ENCODE data around the gene RALGAPA2.

RALGAPA2 gene

GRCh38 chr20:20454850-20455627 is 257.4 kb downstream of the RALGAPA2 start:
- no peak overlapping the region for H3K4me3 ChIP-seq (ENCODE audit: extremely low read depth, insufficient read depth, low read length, poor library complexity, severe bottlenecking)
- 90 to 92% methylated on average over 20 of the region's 21 CpGs for WGBS, 2 experiments (ENCODE audit: insufficient coverage in 2 of 2)
- H3K9me3 ChIP-seq (ENCODE audit: control insufficient read depth, low read length) = no peaks in the 10 kb centered on the region

DNA sequence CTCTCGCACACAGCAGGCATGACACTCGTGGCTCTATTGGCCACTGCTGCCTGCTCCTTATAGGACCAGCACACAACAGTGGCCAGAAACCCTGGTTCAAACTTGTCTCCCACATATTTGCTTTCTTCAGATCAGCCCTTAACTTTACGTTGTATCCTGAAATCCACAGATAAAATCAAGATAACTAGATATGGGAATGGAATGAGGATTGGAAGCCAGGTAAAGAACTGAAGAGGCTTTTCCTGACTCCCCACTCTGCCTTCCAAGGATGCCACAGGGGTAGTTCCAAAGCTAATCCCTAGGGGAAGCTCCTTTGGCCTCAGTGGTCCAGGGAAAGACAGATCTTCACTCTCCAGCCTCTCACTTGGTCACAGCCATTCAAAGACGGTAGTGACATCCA is 258.1 kb downstream of the RALGAPA2 start:
- no peaks in the 10 kb centered on the region for H3K9me3 ChIP-seq (ENCODE audit: control insufficient read depth, low read length)
- H3K4me1 ChIP-seq (ENCODE audit: control insufficient read depth, insufficient read depth, low read length, poor library complexity, severe bottlenecking) = no peaks in the 10 kb centered on the region
- 92 to 100% methylated on average over 1 to 2 of the region's 4 CpGs for WGBS, 2 experiments (ENCODE audit: insufficient coverage in 2 of 2)
- H3K4me3 ChIP-seq (ENCODE audit: extremely low read depth, insufficient read depth, low read length, poor library complexity, severe bottlenecking) = no peak overlapping the region
- no peaks in the 10 kb centered on the region for H3K36me3 ChIP-seq (ENCODE audit: control insufficient read depth, insufficient read depth, low read length)
- no peak overlapping the region for H3K27ac ChIP-seq (ENCODE audit: low read depth, low read length, severe bottlenecking)

More at GRCh38 chr20:20454850-20455627, 257.4 kb downstream of the RALGAPA2 start:
- H3K4me1 ChIP-seq (ENCODE audit: control insufficient read depth, insufficient read depth, low read length, poor library complexity, severe bottlenecking) = no peaks in the 10 kb centered on the region
- no peak overlapping the region for H3K27ac ChIP-seq (ENCODE audit: low read depth, low read length, severe bottlenecking)
- H3K36me3 ChIP-seq (ENCODE audit: control insufficient read depth, insufficient read depth, low read length) = no peaks in the 10 kb centered on the region

GRCh38 chr20:20452254-20452676 is 260.2 kb downstream of the RALGAPA2 start:
- Histone ChIP-seq H3K36me3 (ENCODE audit: control insufficient read depth, insufficient read depth, low read length) (no peaks in the 10 kb centered on the region), H3K9me3 (ENCODE audit: control insufficient read depth, low read length) (no peaks in the 10 kb centered on the region), H3K4me1 (ENCODE audit: control insufficient read depth, insufficient read depth, low read length, poor library complexity, severe bottlenecking) (no peaks in the 10 kb centered on the region), H3K4me3 (ENCODE audit: extremely low read depth, insufficient read depth, low read length, poor library complexity, severe bottlenecking) (no peak overlapping the region), H3K27ac (ENCODE audit: low read depth, low read length, severe bottlenecking) (no peak overlapping the region)
- WGBS, 2 experiments (ENCODE audit: insufficient coverage in 2 of 2) = 7 to 10% methylated on average over 18 to 19 of the region's 19 CpGs

DNA sequence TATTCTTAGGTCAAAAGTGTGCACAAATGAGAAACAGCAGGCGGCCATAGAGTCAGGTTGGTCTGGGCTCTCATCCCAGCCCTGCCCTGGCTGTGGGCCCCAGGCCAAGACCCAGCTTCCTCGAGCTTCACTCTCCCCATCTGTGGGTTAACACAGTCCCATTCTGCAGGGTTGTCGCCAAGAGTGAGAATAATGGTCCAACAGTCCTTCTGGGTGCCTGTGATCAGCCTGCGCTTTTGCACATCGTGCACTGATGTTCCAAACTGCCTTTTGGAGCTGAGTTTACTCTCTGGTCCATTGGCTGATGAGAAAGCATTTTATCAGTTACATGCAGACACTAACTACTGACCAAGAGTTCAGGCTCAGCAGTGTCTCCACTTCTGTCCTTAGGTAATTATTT is 261.9 kb downstream of the RALGAPA2 start:
- 92 to 98% methylated on average over 5 of the region's 5 CpGs for WGBS, 2 experiments (ENCODE audit: insufficient coverage in 2 of 2)
- H3K4me1 ChIP-seq (ENCODE audit: control insufficient read depth, insufficient read depth, low read length, poor library complexity, severe bottlenecking) = no peaks in the 10 kb centered on the region
- no peaks in the 10 kb centered on the region for H3K36me3 ChIP-seq (ENCODE audit: control insufficient read depth, insufficient read depth, low read length)
- H3K4me3 ChIP-seq (ENCODE audit: extremely low read depth, insufficient read depth, low read length, poor library complexity, severe bottlenecking) = no peak overlapping the region
- no peaks in the 10 kb centered on the region for H3K9me3 ChIP-seq (ENCODE audit: control insufficient read depth, low read length)
- no peak overlapping the region for H3K27ac ChIP-seq (ENCODE audit: low read depth, low read length, severe bottlenecking)

GRCh38 chr20:20448881-20449280 is 263.6 kb downstream of the RALGAPA2 start:
- 90 to 95% methylated on average over 3 to 6 of the region's 6 CpGs for WGBS, 2 experiments (ENCODE audit: insufficient coverage in 2 of 2)

GRCh38 chr20:20447196-20447595 is 265.2 kb downstream of the RALGAPA2 start:
- H3K4me3 ChIP-seq (ENCODE audit: extremely low read depth, insufficient read depth, low read length, poor library complexity, severe bottlenecking) = no peak overlapping the region
- H3K9me3 ChIP-seq (ENCODE audit: control insufficient read depth, low read length) = no peaks in the 10 kb centered on the region
- H3K36me3 ChIP-seq (ENCODE audit: control insufficient read depth, insufficient read depth, low read length) = no peaks in the 10 kb centered on the region
- H3K27ac ChIP-seq (ENCODE audit: low read depth, low read length, severe bottlenecking) = no peak overlapping the region
- H3K4me1 ChIP-seq (ENCODE audit: control insufficient read depth, insufficient read depth, low read length, poor library complexity, severe bottlenecking) = no peaks in the 10 kb centered on the region
- WGBS, 2 experiments (ENCODE audit: insufficient coverage in 2 of 2) = 100% methylated on average over 1 of the region's 2 CpGs

More at GRCh38 chr20:20448881-20449280, 263.6 kb downstream of the RALGAPA2 start:
- Histone ChIP-seq H3K9me3 (ENCODE audit: control insufficient read depth, low read length) (no peaks in the 10 kb centered on the region), H3K36me3 (ENCODE audit: control insufficient read depth, insufficient read depth, low read length) (no peaks in the 10 kb centered on the region), H3K4me1 (ENCODE audit: control insufficient read depth, insufficient read depth, low read length, poor library complexity, severe bottlenecking) (no peaks in the 10 kb centered on the region), H3K27ac (ENCODE audit: low read depth, low read length, severe bottlenecking) (no peak overlapping the region), H3K4me3 (ENCODE audit: extremely low read depth, insufficient read depth, low read length, poor library complexity, severe bottlenecking) (no peak overlapping the region)

DNA sequence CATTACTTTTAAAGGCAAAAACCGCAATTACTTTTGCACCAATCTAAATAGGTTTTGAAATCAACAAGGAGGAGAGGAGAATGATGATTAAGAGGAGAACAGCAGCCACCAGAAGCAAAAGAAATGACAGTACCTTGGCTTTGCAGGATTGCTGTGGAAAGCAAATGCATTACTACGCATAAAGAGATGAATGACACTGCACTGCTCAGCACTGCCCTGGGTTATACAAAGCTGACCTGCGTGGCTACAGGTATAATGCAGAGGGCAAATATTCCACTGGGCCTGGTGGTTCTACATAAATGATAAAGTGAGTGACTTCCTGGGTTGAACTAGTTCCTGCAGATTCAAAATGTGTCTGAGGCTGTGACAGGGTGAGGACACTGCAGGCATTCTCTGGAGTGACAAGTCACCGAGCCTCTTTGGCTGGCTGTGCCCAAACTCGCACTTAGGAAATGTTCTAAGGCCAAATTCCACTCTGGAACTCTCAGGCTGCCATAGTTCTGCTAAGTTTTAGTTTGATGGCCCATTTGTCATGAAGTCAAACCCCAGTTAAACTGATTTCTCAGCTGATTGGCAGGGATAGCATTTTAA is 265.9 kb downstream of the RALGAPA2 start:
- H3K4me3 ChIP-seq (ENCODE audit: extremely low read depth, insufficient read depth, low read length, poor library complexity, severe bottlenecking) = no peak overlapping the region
- H3K27ac ChIP-seq (ENCODE audit: low read depth, low read length, severe bottlenecking) = no peak overlapping the region
- no peaks in the 10 kb centered on the region for H3K36me3 ChIP-seq (ENCODE audit: control insufficient read depth, insufficient read depth, low read length)
- no peaks in the 10 kb centered on the region for H3K4me1 ChIP-seq (ENCODE audit: control insufficient read depth, insufficient read depth, low read length, poor library complexity, severe bottlenecking)
- 86 to 94% methylated on average over 4 of the region's 5 CpGs for WGBS, 2 experiments (ENCODE audit: insufficient coverage in 2 of 2)
- no peaks in the 10 kb centered on the region for H3K9me3 ChIP-seq (ENCODE audit: control insufficient read depth, low read length)

- no peak overlapping the region for H3K27ac ChIP-seq (ENCODE audit: low read depth, low read length, severe bottlenecking)
- H3K36me3 ChIP-seq (ENCODE audit: control insufficient read depth, insufficient read depth, low read length) = no peaks in the 10 kb centered on the region
- H3K4me3 ChIP-seq (ENCODE audit: extremely low read depth, insufficient read depth, low read length, poor library complexity, severe bottlenecking) = no peak overlapping the region
- no peaks in the 10 kb centered on the region for H3K4me1 ChIP-seq (ENCODE audit: control insufficient read depth, insufficient read depth, low read length, poor library complexity, severe bottlenecking)
- H3K9me3 ChIP-seq (ENCODE audit: control insufficient read depth, low read length) = no peaks in the 10 kb centered on the region
These were observed 266.4 kb downstream of the RALGAPA2 start for GRCh38 chr20:20446001-20446400.

DNA sequence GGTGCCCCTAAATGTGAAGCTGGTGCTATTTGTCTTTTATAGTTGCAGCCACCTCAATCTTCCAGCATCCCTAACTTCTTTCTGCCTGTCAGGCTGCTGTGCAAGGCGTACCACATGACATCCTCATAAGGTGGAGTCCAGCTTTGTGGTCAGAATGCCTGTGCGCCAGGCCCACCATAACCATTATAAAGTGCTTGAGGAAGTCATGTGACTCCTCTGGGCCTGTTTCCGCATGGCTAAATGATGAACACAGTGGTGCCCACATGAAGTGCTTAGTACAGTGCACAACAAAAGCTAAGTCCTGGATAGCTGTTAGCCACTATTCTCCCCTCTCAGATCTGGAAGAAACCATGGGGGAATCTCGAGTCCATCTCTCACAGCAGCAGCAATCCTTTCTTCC is 268.9 kb downstream of the RALGAPA2 start:
- 77 to 93% methylated on average over 4 of the region's 4 CpGs for WGBS, 2 experiments (ENCODE audit: insufficient coverage in 2 of 2)
- no peak overlapping the region for H3K27ac ChIP-seq (ENCODE audit: low read depth, low read length, severe bottlenecking)
- no peaks in the 10 kb centered on the region for H3K9me3 ChIP-seq (ENCODE audit: control insufficient read depth, low read length)
- H3K4me1 ChIP-seq (ENCODE audit: control insufficient read depth, insufficient read depth, low read length, poor library complexity, severe bottlenecking) = no peaks in the 10 kb centered on the region
- H3K36me3 ChIP-seq (ENCODE audit: control insufficient read depth, insufficient read depth, low read length) = no peaks in the 10 kb centered on the region
- H3K4me3 ChIP-seq (ENCODE audit: extremely low read depth, insufficient read depth, low read length, poor library complexity, severe bottlenecking) = no peak overlapping the region

DNA sequence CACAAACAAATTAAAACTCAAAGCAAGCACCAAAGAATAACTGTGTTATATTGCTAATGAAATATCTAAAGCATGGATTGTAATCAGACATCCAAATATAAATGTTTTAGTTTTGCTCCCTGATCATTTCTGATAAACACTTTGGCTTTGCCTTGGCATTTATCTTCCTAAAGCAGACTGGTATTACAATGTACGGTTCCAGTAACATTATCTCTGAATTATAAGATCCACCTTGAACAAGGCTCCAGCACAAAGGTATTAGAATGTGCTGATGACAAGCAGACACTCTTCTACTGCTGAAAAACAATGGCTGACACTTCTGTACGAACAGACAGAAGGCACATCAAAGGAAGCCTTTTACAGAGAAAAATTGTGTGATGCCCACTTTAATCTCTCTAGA is 270.0 kb downstream of the RALGAPA2 start:
- 83 to 89% methylated on average over 2 of the region's 2 CpGs for WGBS, 2 experiments (ENCODE audit: insufficient coverage in 2 of 2)

More for the DNA sequence above, 270.0 kb downstream of the RALGAPA2 start:
- H3K36me3 ChIP-seq (ENCODE audit: control insufficient read depth, insufficient read depth, low read length) = no peaks in the 10 kb centered on the region
- H3K27ac ChIP-seq (ENCODE audit: low read depth, low read length, severe bottlenecking) = no peak overlapping the region
- H3K4me1 ChIP-seq (ENCODE audit: control insufficient read depth, insufficient read depth, low read length, poor library complexity, severe bottlenecking) = no peaks in the 10 kb centered on the region
- no peaks in the 10 kb centered on the region for H3K9me3 ChIP-seq (ENCODE audit: control insufficient read depth, low read length)
- no peak overlapping the region for H3K4me3 ChIP-seq (ENCODE audit: extremely low read depth, insufficient read depth, low read length, poor library complexity, severe bottlenecking)

Data from mesodermal cell (in vitro differentiated cells).